Pericardium fibroblast (primary cell): Measurements from ENCODE around the gene ATP8A1. TPM values are rescaled to one million over a fixed set of nuclear protein-coding genes. Genes with fewer than 3 reads are reported as not detected.

Experiments
- total RNA-seq: library from RNA; depleted of rRNA; stranded (reverse); fragments of >200 nt; gene quantifications from 2 replicates; pipeline ENCODE4 v1.2.3, GENCODE V29; 2015

ATP8A1 gene
- 0.70 and 0.85 TPM in 2 replicates for total RNA-seq

GRCh38 chr4:42656944-42657792, at the start of gene ATP8A1:
Gene ATP8A1 (minus strand): TSS chr4:42657105. CDS start chr4:42656873, 232 bp downstream.

GRCh38 chr4:42396752-42397634, 259.9 kb downstream of the ATP8A1 start, which contains the start of gene SHISA3:
Gene SHISA3 (plus strand): TSS chr4:42397488. CDS start chr4:42398057, 569 bp downstream.

Other genes starting within 250 kb of the ATP8A1 start
- not detected in 2 replicates for gene GRXCR1, start 235.6 kb upstream of the ATP8A1 start, total RNA-seq